GM10266 (cell line): ENCODE results near the gene GCM1.

Experiments used
- DNase-seq: peaks from one replicate; pipeline ENCODE4 v3.0.0; 2012; ENCODE audit errors: extremely low spot score
- TF ChIP-seq, protein P1 (sequence below): IDR thresholded peaks from 2 replicates; pipeline ENCODE4 v1.5.1; 2012; ENCODE audit warnings: mild to moderate bottlenecking, low read depth; ENCODE audit not compliant: control insufficient read depth, insufficient read depth; ENCODE audit errors: missing control alignments

Gene GCM1

DNA sequence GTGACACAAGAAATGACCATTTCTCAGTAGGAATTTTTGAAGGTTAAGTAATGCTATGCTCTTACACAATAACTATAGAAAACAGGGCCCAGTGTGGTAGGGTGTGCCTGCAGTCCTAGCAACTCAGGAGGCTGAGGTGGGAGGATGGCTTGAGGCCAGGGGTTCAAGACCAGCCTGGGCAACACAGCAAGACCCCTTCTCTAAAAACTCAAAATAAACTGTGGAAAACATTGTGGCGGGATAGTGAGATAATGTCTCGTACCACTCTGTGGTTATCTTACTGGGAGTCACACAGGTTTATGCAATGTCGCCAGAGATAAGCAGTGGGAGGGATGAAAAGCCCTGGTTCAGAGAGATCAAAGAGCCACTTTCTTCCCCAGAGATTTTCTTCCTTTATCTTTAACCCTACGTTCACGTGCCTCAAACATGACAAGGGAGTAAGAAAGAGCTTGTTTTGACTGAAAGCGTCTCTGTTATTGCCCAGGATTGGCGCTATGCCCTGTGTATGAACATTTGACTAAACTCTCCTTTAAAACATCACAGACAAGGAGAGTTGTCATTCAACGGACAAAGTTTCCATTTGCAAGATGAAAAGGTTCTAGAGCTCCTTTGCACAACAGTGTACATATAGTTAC is 13.9 kb downstream of the GCM1 start:
- TF ChIP-seq, protein P1, sequence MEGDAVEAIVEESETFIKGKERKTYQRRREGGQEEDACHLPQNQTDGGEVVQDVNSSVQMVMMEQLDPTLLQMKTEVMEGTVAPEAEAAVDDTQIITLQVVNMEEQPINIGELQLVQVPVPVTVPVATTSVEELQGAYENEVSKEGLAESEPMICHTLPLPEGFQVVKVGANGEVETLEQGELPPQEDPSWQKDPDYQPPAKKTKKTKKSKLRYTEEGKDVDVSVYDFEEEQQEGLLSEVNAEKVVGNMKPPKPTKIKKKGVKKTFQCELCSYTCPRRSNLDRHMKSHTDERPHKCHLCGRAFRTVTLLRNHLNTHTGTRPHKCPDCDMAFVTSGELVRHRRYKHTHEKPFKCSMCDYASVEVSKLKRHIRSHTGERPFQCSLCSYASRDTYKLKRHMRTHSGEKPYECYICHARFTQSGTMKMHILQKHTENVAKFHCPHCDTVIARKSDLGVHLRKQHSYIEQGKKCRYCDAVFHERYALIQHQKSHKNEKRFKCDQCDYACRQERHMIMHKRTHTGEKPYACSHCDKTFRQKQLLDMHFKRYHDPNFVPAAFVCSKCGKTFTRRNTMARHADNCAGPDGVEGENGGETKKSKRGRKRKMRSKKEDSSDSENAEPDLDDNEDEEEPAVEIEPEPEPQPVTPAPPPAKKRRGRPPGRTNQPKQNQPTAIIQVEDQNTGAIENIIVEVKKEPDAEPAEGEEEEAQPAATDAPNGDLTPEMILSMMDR, result no peak
- no peak for DNase-seq

DNA sequence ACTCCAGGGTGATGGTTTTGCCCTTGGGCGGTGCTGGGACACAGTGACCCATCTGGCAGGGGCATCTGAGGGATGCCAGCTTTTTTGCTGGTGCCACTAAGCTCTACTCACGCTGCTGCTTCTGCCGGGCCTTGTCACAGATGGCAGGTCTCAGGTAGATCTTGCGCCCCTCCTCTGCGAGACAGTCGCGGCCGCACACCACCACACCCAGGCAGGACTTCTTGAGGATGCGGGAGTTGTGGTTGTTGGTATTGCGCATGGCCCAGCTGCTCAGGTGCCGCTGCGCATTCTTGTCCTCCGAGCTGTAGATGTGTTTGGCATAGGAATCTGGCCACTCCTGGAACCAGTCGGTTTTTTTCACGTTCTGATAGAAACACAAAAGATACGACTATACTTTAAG is 14.7 kb downstream of the GCM1 start:
- no peak for DNase-seq
- TF ChIP-seq, protein P1, result no peak

DNA sequence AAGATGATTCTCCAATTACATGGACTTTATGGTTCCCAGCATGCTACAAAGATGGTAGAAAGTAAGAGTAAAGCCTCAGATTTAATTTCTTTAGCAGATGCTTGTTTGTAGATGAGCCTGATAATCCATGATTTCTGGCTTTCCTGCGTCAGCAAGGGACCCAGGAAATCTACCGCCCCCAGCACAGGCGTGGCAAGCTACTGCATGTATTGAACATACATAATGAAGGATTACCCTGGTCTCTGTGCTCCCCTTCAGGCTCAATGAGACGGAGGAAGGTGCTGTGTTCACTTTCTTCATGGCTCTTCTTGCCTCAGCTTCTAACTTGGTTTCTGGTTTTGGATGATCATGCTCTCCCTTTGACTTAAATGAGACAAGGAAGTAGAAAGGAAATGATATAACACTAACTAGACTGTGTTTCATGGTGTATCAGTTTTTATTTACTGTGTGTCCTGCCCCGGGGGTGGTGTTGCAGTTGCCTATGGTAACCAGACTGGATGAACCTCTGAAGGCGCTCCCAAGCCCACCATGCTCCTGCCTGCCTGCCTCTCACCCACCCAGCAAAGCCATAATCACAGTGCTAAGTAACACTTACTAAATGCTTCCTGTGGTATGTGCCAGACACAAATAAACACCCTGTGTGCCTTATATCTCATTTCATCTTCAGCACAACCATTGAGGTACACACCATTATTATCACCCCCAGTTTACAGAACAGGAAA is 17.9 kb downstream of the GCM1 start:
- TF ChIP-seq, protein P1, result no peak
- no peak for DNase-seq

DNA sequence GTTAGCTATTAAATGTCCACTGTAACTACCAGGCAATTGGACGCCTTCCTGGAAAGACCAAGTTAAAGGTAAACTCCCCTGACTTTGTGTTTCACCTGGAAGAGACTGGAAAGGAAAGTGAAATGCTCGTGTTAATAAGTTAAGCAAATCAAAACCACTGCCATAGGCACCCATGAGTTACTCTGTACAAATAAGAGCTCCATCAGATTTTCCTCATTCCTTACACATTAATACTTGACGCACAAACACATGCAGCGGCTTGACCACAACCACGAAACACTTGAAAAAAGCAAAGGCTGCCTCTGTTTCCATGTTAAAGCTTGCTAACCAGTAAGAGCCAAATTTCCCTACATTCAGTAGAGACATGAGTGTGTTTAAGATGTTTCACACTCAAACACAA is 19.8 kb downstream of the GCM1 start:
- TF ChIP-seq, protein P1, result no peak
- no peak for DNase-seq

DNA sequence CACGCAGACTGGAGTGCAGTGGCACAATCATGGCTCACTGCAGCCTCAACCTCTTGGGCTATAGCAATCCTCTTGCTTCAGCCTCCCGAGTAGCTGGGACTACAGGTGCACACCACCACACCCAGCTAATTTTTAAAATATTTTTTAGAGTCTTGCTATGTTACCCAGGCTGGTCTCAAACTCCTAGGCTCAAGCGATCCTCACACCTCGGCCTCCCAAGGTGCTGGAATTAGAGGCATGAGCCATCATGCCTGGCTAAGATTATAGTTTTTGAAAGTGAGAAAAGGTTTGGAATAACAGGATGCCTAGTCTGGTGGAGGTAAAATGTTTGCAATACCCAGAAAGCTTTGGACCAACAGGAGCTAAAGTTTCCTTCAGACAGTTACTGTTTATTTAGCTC is 23.4 kb downstream of the GCM1 start:
- TF ChIP-seq, protein P1, result no peak
- DNase-seq, result no peak

DNA sequence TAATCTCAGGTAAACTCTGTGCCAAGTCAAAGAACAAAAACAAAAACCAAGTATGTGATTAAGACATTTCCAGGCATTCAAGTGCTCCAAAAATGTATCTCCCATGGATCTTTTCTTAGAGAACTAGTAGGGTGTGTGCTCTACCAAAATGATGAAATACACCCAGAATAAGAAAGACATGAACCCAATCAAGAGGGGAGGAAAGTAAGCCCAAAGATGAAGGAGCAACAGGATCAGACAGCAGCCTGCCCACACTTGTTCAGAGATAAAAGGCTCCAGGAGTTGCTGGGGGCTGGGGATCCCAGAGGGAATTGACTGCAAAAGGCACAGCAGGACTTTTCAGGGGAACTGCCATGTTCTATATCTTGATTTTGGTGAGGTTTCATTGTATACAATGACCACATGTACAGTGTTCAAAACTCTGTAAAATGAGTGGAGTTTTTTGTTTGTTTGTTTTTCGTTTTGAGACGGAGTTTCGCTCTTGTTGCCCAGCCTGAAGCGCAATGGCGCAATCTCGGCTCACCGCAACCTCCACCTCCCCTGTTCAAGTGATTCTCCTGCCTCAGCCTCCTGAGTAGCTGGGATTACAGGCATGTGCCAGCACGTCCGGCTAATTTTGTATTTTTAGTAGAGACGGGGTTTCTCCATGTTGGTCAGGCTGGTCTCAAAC is 24.4 kb downstream of the GCM1 start:
- TF ChIP-seq, protein P1, result no peak
- no peak for DNase-seq
